ENCODE data around the gene FA2H.
"Not testable (repeated sequence)": the region's sequence is repeated elsewhere in the genome, so short reads cannot be mapped to it uniquely, and the experiment has no call there.

The FA2H gene

DNA sequence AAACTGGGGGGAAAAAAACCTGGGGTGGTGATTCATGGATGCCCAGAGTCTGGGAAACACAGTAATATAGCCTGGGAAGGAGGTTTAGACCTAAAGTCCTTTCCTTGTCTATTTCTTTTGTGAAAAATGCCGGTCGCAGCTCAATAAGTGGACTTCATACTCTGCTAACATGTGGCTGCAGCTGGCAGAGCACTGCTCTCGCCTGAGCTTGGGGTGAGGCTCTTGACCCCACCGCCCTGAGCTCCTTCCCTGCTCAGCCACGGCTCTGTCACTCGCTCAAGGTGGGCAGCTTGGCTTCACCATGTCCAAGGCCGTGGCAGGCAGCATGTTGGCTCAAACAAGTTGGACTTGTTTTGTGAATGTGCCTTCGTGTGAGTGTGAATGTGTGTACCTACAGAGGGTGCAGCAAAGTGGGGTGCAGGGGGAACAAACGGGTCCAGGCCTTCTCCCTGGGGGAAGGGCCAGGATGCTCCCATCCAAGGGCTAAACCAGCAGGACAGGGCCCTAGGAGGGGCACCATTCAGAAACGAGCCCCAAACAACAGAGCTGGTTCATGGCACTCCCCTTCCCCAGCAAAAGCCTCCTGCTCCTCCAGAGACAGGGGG is 4.9 kb downstream of the FA2H start:
- no peak for DNase-seq

DNA sequence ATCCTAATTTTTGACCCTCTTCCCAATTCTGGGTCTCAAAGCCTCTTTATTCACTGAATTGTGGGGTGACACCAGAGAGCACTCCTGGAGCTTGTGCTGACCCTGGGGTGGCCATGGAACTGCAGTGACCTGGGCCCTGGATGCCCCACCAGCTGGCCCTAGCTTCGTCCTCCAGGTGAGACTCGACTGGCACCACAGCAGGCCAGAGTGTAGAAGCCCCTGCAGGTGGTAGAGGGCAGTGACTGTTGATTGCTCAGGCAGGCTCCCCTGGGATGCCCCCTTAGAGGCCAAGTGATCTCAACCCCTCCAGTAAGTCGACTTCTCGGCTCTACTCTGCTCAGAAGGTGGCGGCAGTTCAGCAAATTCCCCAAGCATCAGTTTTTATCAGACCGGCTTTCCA is 6.4 kb downstream of the FA2H start:
- no peak for DNase-seq

DNA sequence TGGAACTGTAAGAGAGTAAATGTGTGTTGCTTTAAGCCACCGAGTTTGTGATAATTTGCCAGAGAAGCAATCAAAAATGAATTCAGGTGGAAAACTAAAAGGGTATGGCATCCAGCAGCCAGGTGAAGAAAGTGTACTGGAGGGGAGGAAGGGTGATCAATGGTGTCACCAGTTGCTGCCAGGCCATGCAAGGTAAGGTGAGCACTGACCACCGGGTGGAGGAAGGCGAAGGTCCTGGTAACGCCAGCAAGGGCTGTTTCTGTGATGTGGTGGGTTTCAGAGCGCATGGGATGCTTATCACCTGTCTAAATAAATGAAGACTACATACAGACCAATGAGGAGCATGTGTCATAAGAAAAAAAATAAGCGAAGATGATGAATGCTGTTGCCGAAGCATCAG is 6.9 kb downstream of the FA2H start:
- DNase-seq, result no peak

DNA sequence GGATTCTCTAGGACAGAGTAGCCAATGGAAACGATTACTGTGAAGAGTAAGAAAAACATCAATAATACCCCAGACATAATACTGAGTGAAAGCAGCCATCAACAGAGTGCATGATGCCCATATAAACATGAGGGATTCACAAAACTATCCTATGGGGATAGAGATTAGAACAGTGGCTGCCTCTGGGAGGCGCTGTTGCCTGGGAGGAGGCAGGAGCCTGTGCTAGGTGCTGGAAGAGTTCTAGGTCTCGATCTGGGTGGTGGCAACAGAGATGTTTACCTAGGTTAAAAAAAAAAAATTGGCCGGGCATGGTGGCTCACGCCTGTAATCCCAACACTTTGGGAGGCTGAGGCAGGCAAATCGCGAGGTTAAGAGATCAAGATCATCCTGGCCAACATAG is 7.9 kb downstream of the FA2H start:
- DNase-seq, result no peak

DNA sequence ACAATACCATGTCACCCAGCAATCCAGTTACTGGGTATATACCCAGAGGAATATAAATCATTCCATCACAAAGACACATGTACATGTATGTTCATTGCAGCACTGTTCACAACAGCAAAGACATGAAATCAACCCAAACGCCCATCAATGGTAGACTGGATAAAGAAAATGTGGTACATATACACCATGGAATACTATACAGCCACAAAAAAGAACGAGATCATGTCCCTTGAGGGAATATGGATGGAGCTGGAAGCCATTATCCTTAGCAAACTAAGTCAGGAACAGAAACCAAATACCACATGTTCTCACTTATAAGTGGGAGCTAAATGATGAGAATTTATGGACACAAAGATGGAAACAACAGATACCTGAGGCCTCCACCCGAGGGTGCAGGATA is 10.4 kb downstream of the FA2H start:
- DNase-seq, result not testable (repeated sequence)

DNA sequence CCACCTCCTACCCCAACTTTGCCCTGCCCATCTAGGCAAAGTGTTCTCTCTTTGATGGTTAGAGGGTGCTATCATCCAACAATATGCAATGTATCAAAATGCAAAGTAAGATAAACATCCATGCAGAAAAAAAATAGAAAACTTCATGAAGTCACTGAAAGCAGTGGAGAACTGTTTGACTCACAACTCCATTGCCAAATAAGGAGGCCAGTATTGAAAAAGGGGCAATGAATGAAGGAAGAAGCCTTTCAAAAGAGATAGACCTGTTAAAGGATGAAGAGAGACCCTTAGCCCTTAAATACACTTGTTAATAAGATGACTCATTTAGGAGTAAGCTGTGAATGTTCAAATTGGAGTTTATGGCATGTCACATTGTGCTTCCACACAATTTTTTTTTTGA is 13.0 kb downstream of the FA2H start:
- DNase-seq, result no peak

DNA sequence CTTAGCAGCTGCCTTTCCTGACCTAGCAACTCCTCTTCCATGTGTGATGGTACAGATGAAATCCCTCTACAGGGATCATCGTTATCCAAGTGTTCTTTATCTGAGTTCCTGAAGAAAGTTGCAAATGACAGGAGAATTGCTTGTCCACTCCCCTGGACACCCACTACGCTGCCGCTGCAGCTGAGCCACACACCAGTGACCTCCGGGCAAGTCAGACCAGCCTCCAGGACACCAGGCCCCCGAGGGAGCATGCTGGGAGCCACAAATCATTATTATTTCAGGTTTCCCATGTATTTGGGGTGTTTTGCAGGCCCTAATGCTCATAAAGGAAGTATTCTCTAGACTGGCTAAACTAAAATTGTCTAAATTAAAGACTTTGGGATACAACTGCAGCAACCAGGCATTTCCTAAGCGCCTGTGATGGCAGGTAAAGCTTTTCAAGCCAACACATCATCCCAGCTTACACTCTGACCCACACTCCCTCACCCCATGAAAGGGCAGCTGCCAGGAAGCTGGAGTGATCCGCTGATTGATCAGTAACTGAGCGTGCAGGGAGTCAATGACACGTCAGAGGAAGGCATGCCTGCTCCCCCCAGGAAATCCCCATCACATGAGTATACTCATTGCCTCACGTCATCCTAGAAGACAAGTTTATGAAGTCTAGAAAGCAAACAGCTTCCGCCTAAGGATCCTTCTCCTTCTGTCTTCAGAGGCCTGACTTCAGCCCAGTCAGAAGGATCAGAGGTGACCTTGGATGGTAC is 14.4 kb downstream of the FA2H start:
- no peak for DNase-seq

DNA sequence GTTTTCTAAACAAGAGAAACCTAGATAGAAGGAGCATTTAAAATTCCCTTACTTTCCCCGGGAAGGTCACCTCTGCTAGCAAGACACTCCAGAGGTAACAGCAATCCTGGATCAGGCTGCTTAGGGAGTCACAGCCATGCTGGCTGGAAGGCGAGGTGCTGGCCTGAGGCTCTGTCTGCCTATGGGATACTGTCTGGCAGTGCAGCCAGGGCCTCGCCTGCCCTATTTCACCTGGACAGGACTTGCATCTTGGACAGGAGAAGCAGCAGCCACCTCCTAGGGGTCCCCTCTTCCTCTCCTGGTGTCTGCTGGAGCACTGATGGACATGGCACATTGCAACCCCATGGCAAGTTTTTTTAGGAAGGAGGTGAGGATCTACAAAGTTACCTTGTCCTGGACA is 15.1 kb downstream of the FA2H start:
- DNase-seq, result no peak

DNA sequence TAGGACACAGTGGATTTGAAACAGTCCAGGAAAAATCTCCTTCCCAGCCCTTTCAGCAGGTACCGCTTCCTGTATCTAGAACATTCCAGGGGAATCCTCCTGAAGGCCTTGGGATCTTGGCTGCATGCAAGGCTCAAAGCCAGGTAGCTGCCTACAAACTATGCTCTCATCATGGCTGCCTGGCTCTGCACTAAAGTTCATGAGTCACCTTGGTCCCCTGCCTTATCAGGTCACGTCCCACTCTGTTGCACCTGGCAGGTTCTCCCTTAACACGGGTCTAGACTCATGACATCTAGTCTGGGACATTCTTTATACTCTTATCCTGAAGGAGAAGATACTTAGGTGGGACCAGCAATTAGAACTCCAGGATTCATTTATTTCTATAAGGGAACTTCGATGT is 15.8 kb downstream of the FA2H start:
- DNase-seq, result no peak

DNA sequence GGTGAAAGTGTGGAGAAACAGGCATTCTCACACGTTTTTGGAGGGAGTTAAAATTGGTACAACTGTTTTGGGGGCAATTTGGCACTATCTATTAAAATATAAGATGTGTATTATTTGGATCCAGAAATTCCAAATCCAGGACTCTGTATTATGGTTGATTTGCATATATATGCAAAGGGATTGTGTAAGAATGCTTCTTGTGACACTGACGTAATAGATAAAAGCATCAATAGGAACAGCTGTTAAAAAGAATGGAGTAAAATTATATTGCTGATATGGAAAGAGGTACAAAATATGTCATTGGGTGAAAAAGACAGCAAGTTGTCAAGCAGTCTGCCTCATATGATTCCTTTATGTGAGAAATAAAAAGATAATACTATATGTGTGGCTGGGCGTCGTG is 17.3 kb downstream of the FA2H start:
- DNase-seq, result no peak

DNA sequence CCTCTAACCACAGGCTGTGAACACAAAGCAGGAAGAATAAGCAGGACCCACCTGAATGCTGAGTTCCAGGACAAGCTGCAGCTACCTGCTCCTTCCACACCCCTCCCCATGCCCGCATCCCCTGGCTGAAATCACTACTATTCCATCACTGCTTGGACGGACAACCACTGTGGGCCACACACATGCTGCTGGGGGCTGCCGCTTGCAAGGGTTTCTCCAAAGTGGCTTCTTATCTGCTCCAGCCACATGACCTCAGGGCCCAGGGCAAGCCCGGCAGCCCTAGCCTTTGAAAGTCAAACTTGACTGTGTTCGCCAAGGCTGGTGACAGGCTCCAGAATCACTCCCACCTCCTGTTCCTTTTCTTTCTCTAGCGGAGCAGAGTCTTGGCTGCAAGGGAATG is 18.4 kb downstream of the FA2H start:
- DNase-seq, result no peak

DNA sequence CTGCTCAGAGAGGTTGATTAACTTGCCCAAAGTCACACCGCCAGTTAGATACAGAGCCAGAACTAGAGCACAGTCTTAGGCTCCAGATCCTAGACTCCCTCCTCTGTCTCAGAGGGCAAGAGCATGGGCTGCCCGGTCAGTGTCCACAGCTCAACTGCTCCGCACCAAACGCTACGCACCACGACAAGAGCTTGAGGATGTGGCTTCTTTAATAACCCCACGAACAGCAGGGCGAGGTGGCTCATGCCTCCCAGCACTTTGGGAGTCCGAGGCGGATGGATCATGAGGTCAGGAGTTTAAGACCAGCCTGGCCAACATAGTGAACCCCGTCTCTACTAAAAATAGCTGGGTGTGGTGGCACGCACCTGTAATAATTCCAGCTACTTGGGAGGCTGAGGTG is 21.4 kb downstream of the FA2H start:
- DNase-seq, result no peak

DNA sequence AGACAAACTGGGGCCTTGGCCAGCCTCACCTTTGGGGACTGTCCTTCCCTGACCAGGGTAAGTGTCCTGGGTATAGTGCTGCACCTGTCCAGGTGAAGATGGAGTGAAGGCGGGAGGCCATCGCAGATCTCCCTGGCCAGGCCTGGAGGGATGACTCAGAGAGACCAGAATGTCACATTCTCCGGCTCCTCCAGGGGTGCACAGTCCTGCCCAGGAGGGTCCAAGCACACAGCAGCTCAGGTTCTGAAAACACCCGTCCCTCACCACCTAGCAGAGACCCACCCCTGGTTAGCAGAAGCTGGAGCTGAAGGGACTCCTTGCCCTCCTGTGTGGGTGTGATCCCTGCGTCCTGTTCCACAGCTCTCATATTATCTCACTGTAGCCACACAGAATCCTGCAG is 21.9 kb downstream of the FA2H start:
- no peak for DNase-seq

DNA sequence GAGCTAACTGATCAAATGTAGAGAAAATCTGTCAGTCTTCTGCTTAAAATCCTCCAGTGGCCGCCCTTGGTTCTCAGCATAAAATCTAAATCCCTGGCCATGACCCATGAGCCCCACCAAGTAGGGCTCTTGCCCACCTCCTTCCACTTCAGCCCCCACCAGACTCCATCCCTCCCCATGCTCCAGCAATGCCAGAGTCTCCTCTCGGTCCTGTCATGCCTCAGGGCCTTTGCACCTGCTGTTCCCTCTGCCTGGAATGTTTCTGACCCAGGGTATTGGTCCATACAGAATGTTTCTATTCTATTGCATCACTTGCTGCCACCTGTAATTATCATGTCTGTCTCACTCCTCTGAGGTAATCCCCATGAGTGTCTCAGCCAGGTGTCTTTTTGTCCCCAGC is 22.4 kb downstream of the FA2H start:
- DNase-seq, result no peak

DNA sequence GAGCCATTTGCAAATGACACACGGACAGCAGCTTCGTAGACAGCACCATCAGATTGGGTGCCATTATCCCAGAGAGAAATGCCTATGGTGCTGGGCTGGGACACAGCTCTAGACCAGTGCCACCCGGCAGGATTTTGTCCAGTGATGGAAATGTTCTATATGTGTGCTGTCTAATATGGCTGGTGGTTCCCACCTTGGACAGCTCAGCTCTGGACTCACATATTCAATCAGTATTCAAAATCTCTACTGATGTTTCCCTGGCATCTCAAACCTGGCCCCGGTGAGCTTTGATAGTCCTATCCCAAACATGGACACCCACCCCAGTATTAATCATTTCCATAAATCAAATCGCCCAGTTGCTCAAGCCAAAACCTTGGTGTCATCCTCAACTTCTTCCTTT is 23.0 kb downstream of the FA2H start:
- no peak for DNase-seq

DNA sequence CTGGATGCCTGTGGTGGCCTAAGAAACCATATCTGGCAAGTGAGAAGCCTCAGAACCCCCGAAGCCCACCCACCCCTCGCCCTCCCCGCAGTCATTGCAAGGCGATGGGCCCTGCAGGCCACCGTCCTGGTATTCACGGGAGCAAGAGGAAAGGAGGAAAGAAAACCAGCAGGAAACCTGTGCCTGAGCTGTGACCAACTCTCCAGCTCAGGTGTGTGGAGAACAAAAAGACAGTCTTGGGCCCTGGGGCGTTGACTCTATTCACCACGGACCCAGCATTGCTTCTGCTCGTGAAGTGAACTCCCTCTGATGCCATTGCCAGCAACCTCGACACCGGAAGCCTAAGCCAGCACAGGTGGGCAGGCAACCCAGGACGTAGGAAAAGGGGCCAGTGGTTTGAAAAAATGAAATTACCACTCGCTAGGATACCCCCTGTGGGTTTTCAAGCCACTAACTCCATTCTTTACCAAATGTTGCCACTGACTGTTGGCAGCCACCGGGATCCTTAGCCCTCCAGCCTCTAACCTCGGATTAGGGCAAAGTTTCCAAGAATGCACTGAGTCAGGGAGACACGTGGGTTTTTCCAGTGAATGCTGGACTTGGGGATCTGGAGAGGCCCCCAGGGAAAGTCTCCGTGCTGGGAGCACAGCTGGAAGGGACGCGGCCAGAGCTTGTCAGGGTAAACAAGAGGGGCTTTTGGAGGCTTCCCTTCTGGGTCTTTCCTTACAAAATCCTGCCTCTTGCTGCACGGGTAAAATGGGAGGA is 25.1 kb downstream of the FA2H start:
- no peak for DNase-seq

DNA sequence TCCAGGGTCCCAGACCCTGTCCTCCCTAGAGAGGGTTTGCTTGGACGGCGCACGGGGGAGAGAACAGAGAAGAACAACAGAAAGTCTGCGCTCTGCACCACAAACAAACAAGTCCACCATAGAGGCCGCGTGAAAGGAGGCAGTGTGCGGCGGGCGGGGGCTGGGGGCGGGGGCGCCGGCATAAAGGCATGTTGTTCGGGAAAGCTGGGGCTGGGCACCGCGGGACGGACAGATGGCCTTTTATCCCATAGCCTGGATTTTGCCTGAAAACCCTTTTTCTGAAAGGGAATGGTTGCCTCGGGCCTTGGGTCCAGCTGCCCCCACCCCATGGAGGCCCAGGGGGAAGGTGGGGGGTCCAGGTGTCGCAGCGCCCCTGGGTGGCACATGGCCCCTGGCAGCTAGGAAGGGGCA is 26.0 kb downstream of the FA2H start:
- DNase-seq, result no peak

DNA sequence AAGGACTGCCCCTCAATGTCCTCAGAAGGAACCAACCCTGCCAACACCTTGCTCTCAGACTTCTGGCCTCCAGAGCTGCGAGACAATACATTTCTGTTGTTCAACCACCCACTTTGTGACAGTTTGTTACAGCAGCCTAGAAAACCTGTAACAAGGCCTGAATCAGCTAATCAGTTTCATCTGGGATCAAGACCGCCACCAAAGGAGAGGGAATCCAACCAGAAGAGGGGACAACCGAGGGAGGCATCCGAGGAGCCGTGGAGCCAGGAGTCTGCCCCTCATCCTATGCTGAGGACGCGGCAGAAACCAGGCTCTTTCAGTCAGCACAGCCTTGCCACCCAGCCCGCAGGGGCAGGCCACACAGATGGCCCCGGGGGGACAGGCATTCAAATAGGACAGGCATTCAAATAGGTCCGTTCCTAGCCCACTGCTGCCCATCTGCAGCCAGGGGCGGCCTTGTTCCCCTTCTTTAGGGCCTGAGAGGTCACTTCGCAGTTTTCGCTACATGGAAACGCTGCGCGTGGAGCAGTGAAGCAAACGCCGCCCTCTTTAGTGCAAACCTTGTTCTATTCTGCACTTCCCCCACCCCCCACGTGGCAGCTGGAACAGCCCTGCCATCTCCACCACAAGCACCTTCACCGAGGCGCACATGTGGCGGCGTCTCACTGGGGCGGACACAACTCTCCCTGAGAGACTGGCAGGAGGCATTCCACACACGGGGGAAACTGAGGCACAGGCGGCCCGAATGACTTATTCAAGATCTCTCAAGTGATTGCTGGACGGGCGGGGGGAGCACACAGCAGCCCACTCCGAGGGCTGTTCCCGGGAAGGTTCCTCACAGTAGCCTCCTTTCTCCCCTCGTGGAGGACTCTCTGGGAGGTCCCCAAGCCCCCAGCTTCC is 26.7 kb downstream of the FA2H start:
- DNase-seq, result no peak

DNA sequence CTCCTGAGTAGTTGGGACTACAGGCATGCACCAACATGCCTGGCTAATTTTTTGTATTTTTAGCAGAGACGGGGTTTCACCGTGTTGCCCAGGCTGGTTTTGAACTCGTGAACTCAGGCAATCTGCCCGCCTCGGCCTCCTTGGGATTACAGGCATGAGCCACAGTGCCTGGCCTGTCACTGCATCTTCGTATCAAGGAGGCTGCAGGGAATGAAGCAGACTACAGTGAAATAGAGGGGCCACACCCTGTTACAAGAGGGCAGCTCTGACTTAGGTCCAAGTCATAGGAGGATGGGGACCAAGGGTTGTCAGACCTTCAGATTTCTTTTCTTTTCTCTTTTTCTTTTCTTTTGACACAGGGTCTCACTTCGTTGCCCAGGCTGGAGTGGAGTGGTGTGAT is 28.7 kb downstream of the FA2H start:
- DNase-seq, result no peak

DNA sequence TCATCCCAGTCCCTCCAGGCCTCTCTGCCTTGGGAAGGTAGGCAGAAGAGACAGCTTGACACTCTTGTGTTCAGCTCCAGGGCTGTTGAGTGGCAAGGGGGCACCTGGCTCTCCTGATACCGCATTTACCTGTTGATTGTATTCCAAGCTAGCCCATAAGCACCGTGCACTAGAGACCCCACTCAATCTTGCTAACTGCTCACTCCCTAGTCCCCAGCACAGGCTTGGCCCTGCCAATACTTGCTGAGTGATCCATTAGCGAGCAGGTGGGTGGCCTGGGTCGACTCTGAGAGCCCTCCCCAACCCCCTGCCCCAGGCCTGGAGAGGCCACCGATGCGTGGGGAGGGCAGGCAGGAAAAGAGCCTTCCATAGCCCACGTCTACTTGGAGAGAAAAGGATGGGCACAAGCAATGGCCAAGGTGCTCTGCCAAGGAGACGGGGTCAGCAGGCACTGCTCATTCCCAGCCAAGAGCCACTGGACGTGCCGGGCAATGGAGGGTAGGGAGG is 29.5 kb downstream of the FA2H start:
- no peak for DNase-seq

DNA sequence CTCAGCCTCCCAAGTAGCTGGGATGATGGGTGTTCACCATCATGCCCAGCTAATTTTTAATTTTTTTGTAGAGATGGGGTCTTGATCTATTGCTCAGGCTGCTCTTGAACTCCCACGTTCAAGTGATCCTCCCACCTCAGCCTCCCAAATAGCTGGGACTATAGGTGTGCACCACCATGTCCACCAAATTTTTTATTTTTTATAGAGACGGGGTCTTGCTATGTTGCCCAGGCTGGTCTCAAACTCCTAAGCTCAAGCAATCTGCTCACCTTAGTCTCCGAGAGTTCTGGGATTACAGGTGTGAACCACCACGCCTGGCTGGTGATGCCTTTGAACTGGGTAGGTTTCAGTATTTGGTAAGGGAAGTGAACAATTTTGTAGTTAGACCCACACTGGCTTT is 30.1 kb downstream of the FA2H start:
- no peak for DNase-seq

DNA sequence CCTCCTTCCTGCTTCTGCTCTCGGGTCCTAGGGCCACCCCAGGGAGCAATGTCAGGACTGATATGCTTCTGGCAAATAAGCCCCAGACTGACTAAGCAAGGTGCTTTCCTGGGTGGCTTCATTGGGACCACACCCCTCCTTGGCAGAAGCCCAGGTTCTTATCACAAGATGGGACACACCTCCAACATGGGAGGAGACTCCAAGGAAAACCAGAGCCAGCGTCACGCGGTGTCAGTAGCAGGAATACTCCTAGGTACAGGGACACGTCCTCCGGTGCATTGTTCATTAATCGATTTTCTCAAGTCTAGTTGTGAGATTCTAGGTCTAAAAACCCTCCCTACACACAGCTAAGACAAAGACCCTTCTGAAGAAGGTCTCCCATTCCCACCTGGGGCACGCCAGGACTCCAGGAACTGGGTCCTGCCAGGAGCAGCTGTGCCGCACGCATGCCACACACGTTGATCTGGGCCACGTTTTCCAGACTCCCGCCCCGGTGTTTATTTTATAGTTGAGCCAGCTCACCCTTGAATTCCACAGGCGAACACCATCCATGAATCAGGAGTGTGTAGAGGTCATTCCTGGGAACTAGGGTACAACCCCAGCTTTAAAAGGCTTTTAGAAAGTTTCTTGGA is 30.8 kb downstream of the FA2H start:
- no peak for DNase-seq
